Calu3 (cell line): ENCODE data around the gene SDC1. TPM values are rescaled to one million over a fixed set of nuclear protein-coding genes. Genes with fewer than 3 reads are reported as not detected.

Source experiments
- BruUV-seq: library from RNA; stranded (reverse); fragments of 400-500 nt; replicated peaks from 2 replicates; lab custom pipeline; 2021; lab: Mats Ljungman, UMichigan
- CTCF ChIA-PET: fragments of 300-600 bp; sonication (Branson Sonifier 250); formaldehyde crosslinking; loops from one replicate; lab custom pipeline; 2022; ENCODE audit warnings: antibody characterized with exemption; lab: Charles Lee
- DNase-seq: peaks from one replicate; pipeline ENCODE4 v3.0.0; 2022
- H3K27ac Mint-ChIP-seq: one replicate; pipeline ENCODE4 v1.8.0; 2022; ENCODE audit warnings: mixed read lengths; ENCODE audit not compliant: unreplicated experiment
- H3K27me3 Mint-ChIP-seq: one replicate; pipeline ENCODE4 v1.8.0; 2022; ENCODE audit warnings: mixed read lengths; ENCODE audit not compliant: unreplicated experiment
- H3K36me3 Mint-ChIP-seq: one replicate; pipeline ENCODE4 v1.8.0; 2022; ENCODE audit warnings: mild to moderate bottlenecking, moderate library complexity, mixed read lengths; ENCODE audit not compliant: insufficient read depth, unreplicated experiment
- H3K4me1 Mint-ChIP-seq: one replicate; pipeline ENCODE4 v1.8.0; 2022; ENCODE audit warnings: mild to moderate bottlenecking, low read depth, mixed read lengths; ENCODE audit not compliant: unreplicated experiment
- H3K4me3 Mint-ChIP-seq: one replicate; pipeline ENCODE4 v1.8.0; 2022; ENCODE audit warnings: mild to moderate bottlenecking, low read depth, moderate library complexity, mixed read lengths; ENCODE audit not compliant: unreplicated experiment
- H3K9me3 Mint-ChIP-seq: one replicate; pipeline ENCODE4 v1.8.0; 2022; ENCODE audit warnings: low read depth, mixed read lengths; ENCODE audit not compliant: unreplicated experiment
- CTCF ChIP-seq: fragments of 200-600 bp; IDR thresholded peaks from one replicate; pipeline ENCODE4 v1.8.0; 2022; ENCODE audit warnings: antibody characterized with exemption; ENCODE audit not compliant: unreplicated experiment
- intact Hi-C: fragments of 100-400 bp; cut with micrococcal nuclease; formaldehyde crosslinking; loops from one replicate; pipeline ENCODE4 v1.10.0; 2022; ENCODE audit not compliant: unreplicated experiment
- total RNA-seq: library from RNA; stranded (reverse); gene quantifications from 2 replicates; pipeline ENCODE4 v1.2.3, GENCODE V29; 2022

The SDC1 gene
- total RNA-seq, 1 experiment from 2014 or later = 118 TPM

GRCh38 chr2:20188201-20188600 is 36.7 kb downstream of the SDC1 start:
- no peak for DNase-seq
- TF ChIP-seq CTCF = no peak
- intact Hi-C loops = loop anchor here (5.0 kb wide), 1 partner anchor 34 kb away; no protein-coding TSS in a partner anchor
- H3K36me3 Mint-ChIP-seq = peaks cover 15% of the 10 kb centered on the region
- H3K4me1 Mint-ChIP-seq = peaks cover 36% of the 10 kb centered on the region
- H3K9me3 Mint-ChIP-seq = no peaks in the 10 kb centered on the region
- no peak overlapping the region for H3K27ac Mint-ChIP-seq
- CTCF ChIA-PET = interaction anchor here (0.7 kb wide), 1 partner anchor 12 kb away, joined by 3 read pairs; no protein-coding TSS in a partner anchor
- H3K27me3 Mint-ChIP-seq = no peaks in the 10 kb centered on the region
- no TSS peak for BruUV-seq
- no peak overlapping the region for H3K4me3 Mint-ChIP-seq

GRCh38 chr2:20187331-20187730 is 37.6 kb downstream of the SDC1 start:
- H3K4me3 Mint-ChIP-seq = no peak overlapping the region
- no peaks in the 10 kb centered on the region for H3K27me3 Mint-ChIP-seq
- peaks cover 15% of the 10 kb centered on the region for H3K36me3 Mint-ChIP-seq
- TF ChIP-seq CTCF = no peak
- H3K9me3 Mint-ChIP-seq = no peaks in the 10 kb centered on the region
- peaks cover 44% of the 10 kb centered on the region for H3K4me1 Mint-ChIP-seq
- BruUV-seq = no TSS peak
- CTCF ChIA-PET = no interaction called here
- no peak for DNase-seq
- intact Hi-C loops = loop anchor here (5.0 kb wide), 1 partner anchor 35 kb away; no protein-coding TSS in a partner anchor
- no peak overlapping the region for H3K27ac Mint-ChIP-seq

- CTCF ChIA-PET = interaction anchor here (1.0 kb wide), 1 partner anchor 137 kb away, joined by 3 read pairs; no protein-coding TSS in a partner anchor
- Mint-ChIP-seq H3K27ac (peak overlapping the region; percentile 68), H3K36me3 (peaks cover 15% of the 10 kb centered on the region), H3K4me3 (peak overlapping the region; percentile 50), H3K4me1 (peaks cover 49% of the 10 kb centered on the region), H3K27me3 (no peaks in the 10 kb centered on the region), H3K9me3 (no peaks in the 10 kb centered on the region)
- no peak for TF ChIP-seq CTCF
- DNase-seq = no peak
- no TSS peak for BruUV-seq
- intact Hi-C loops = loop anchor here (5.0 kb wide), 1 partner anchor 35 kb away; no protein-coding TSS in a partner anchor
Measured at GRCh38 chr2:20186855-20187187, 38.1 kb downstream of the SDC1 start.

- no peak for TF ChIP-seq CTCF
Measured at GRCh38 chr2:20186078-20186854, 38.7 kb downstream of the SDC1 start.

More at GRCh38 chr2:20186078-20186854, 38.7 kb downstream of the SDC1 start:
- Mint-ChIP-seq H3K36me3 (peaks cover 15% of the 10 kb centered on the region), H3K4me3 (peak overlapping the region; percentile 50), H3K27me3 (no peaks in the 10 kb centered on the region), H3K9me3 (no peaks in the 10 kb centered on the region), H3K27ac (peak overlapping the region; percentile 68), H3K4me1 (peaks cover 54% of the 10 kb centered on the region)
- BruUV-seq = no TSS peak
- intact Hi-C loops = loop anchor here (5.0 kb wide), 1 partner anchor 36 kb away; no protein-coding TSS in a partner anchor
- CTCF ChIA-PET = interaction anchor here (1.0 to 1.2 kb wide), 2 partner anchors 83 to 137 kb away, joined by 3 read pairs; no protein-coding TSS in a partner anchor
- DNase-seq = peak; percentile 75
